Neural crest cell (in vitro differentiated cells): ENCODE data around the gene PCIF1. TPM values are rescaled to one million over a fixed set of nuclear protein-coding genes. Genes with fewer than 3 reads are reported as not detected.
"Not testable (repeated sequence)": the region's sequence is repeated elsewhere in the genome, so short reads cannot be mapped to it uniquely, and the experiment has no call there.

Experiments
- DNase-seq: peaks from one replicate; pipeline ENCODE4 v3.0.0; 2021; ENCODE audit warnings: low read depth, mixed read lengths, low spot score
- H3K27ac Mint-ChIP-seq: one replicate; pipeline ENCODE4 v1.8.0; 2021; ENCODE audit warnings: mild to moderate bottlenecking, mixed read lengths; ENCODE audit not compliant: unreplicated experiment
- H3K27me3 Mint-ChIP-seq: 2 replicates; pipeline ENCODE4 v1.8.0; 2021; ENCODE audit warnings: low read depth, mild to moderate bottlenecking, mixed read lengths
- H3K36me3 Mint-ChIP-seq: 2 replicates; pipeline ENCODE4 v1.8.0; 2021; ENCODE audit warnings: low read depth, mild to moderate bottlenecking, mixed read lengths
- H3K4me1 Mint-ChIP-seq: 2 replicates; pipeline ENCODE4 v1.8.0; 2021; ENCODE audit warnings: mixed read lengths
- H3K4me3 Mint-ChIP-seq: one replicate; pipeline ENCODE4 v1.8.0; 2021; ENCODE audit warnings: mild to moderate bottlenecking, mixed read lengths
- H3K9me3 Mint-ChIP-seq: 2 replicates; pipeline ENCODE4 v1.8.0; 2021; ENCODE audit warnings: mixed read lengths
- total RNA-seq: library from RNA; stranded (reverse); gene quantifications from 2 replicates; pipeline ENCODE4 v1.2.1, GENCODE V29; 2021
- TF ChIP-seq, protein P1 (sequence below): fragments of 200-600 bp; sonication (generic); conservative IDR thresholded peaks from 2 replicates; pipeline ENCODE4 v1.5.0; 2021; ENCODE audit warnings: antibody characterized with exemption, mild to moderate bottlenecking

The PCIF1 gene
- total RNA-seq, 1 donor from 2014 or later: 36.5 TPM

- H3K36me3 Mint-ChIP-seq: no peaks in the 10 kb centered on the region
- no peak overlapping the region for H3K27ac Mint-ChIP-seq
- DNase-seq: no peak
- H3K4me3 Mint-ChIP-seq: no peak overlapping the region
- TF ChIP-seq, protein P1, sequence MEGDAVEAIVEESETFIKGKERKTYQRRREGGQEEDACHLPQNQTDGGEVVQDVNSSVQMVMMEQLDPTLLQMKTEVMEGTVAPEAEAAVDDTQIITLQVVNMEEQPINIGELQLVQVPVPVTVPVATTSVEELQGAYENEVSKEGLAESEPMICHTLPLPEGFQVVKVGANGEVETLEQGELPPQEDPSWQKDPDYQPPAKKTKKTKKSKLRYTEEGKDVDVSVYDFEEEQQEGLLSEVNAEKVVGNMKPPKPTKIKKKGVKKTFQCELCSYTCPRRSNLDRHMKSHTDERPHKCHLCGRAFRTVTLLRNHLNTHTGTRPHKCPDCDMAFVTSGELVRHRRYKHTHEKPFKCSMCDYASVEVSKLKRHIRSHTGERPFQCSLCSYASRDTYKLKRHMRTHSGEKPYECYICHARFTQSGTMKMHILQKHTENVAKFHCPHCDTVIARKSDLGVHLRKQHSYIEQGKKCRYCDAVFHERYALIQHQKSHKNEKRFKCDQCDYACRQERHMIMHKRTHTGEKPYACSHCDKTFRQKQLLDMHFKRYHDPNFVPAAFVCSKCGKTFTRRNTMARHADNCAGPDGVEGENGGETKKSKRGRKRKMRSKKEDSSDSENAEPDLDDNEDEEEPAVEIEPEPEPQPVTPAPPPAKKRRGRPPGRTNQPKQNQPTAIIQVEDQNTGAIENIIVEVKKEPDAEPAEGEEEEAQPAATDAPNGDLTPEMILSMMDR: no peak
- no peaks in the 10 kb centered on the region for H3K9me3 Mint-ChIP-seq
- H3K4me1 Mint-ChIP-seq: peaks cover 14% of the 10 kb centered on the region
- peaks cover 6% of the 10 kb centered on the region for H3K27me3 Mint-ChIP-seq
Observed at GRCh38 chr20:45896641-45897161, 37.8 kb upstream of the PCIF1 start.

DNA sequence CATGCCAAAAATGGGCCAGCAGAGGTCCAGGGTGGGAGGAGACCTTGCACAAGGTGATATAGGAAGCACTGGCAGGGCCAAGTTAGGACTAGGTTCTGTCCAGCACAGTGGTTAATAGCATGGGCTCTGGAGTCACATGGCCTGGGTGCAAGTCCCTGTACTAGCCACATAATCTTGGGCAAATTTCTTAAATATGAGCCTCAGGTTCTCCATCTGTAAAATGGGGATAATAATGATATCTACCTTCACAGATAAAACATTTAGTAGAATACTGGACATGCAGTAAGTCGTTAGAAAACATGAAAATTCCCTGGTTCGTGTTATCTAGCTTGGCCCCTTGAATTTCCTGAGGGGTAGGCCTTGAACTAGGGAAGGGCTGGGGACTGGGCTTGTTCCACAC lies 37.2 kb upstream of the PCIF1 start:
- TF ChIP-seq, protein P1: no peak
- Mint-ChIP-seq H3K9me3 (no peaks in the 10 kb centered on the region), H3K4me1 (peaks cover 10% of the 10 kb centered on the region)

DNA sequence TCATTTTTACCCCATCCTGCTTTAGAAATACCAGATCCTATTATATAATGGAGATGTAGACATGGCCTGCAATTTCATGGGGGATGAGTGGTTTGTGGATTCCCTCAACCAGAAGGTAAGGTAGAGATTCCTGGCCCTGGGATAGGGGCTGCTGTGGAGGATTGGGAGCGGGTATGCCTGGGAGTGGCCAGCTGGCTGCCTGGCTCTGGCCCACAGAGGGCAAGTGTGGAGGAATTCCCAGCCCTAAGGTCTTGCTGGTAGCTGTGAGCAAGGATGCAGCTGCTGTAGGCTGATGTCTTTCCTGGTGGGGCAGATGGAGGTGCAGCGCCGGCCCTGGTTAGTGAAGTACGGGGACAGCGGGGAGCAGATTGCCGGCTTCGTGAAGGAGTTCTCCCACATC lies 36.8 kb upstream of the PCIF1 start:
- H3K27me3 Mint-ChIP-seq: peaks cover under 1% of the 10 kb centered on the region
- H3K4me1 Mint-ChIP-seq: peaks cover 6% of the 10 kb centered on the region
- no peak overlapping the region for H3K27ac Mint-ChIP-seq
- TF ChIP-seq, protein P1: no peak
- no peaks in the 10 kb centered on the region for H3K36me3 Mint-ChIP-seq
- DNase-seq: no peak
- no peaks in the 10 kb centered on the region for H3K9me3 Mint-ChIP-seq
- no peak overlapping the region for H3K4me3 Mint-ChIP-seq

More for the DNA sequence above, 37.2 kb upstream of the PCIF1 start:
- Mint-ChIP-seq H3K36me3 (no peaks in the 10 kb centered on the region), H3K27me3 (peaks cover 4% of the 10 kb centered on the region), H3K4me3 (no peak overlapping the region), H3K27ac (no peak overlapping the region)
- no peak for DNase-seq

GRCh38 chr20:45898285-45898684 lies 36.2 kb upstream of the PCIF1 start:
- H3K36me3 Mint-ChIP-seq: no peaks in the 10 kb centered on the region
- no peak overlapping the region for H3K4me3 Mint-ChIP-seq
- TF ChIP-seq, protein P1: no peak
- no peaks in the 10 kb centered on the region for H3K27me3 Mint-ChIP-seq
- no peak overlapping the region for H3K27ac Mint-ChIP-seq
- peaks cover 5% of the 10 kb centered on the region for H3K4me1 Mint-ChIP-seq
- DNase-seq: no peak
- no peaks in the 10 kb centered on the region for H3K9me3 Mint-ChIP-seq

DNA sequence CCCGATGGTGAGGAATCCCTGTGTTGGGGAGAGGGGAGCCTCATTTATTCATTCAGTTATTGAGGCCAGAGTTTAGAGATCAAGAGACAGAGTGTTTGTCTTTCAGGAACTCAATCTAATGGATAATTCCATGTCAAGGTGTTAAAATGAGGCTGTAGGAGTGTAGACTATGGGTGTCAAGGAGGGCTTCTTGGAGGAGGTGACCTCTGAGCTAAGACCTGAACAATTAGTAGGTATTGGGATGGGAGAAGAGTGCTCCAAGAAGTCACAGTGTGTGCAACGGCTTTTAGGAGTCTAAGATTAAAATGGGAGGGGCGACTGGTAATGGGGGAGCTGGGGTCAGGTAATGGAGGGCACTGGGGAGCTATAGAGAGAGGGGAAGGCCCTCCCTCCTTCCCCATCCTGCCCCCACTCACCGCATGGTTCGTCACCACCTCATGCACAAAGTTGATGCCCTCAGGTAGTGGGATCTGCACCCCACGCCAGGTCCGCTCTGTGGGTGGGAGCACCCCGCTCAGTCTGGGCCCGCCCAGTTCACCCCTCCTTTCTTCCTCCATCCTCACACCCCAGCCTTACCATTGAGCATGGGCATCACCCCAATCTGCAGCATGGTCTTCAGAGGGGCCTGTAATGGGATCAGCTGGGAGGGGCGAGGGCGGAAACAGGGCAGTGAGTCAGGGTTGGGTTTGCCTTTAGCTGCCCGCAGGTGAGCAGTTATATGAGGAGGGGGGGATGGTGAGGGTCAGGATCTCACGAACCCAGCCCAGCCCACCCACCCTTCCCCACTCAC lies 35.2 kb upstream of the PCIF1 start:
- TF ChIP-seq, protein P1: no peak
- Mint-ChIP-seq H3K27me3 (no peaks in the 10 kb centered on the region), H3K27ac (no peak overlapping the region), H3K4me3 (no peak overlapping the region), H3K4me1 (peaks cover under 1% of the 10 kb centered on the region), H3K36me3 (no peaks in the 10 kb centered on the region), H3K9me3 (no peaks in the 10 kb centered on the region)
- DNase-seq: no peak

GRCh38 chr20:45901332-45901731 lies 33.2 kb upstream of the PCIF1 start:
- not testable (repeated sequence) for H3K9me3 Mint-ChIP-seq, H3K4me1 Mint-ChIP-seq, DNase-seq, H3K4me3 Mint-ChIP-seq, H3K27me3 Mint-ChIP-seq, H3K27ac Mint-ChIP-seq, H3K36me3 Mint-ChIP-seq
